Muscle layer of colon (tissue), 2 donors: ENCODE results near the gene NHERF2.
A peak's percentile ranks its signal among the peaks of the same experiment; 100 is the strongest.

Experiments
- H3K27ac ChIP-seq: one replicate; pipeline ENCODE4 v1.7.0; 2013; ENCODE audit warnings: low read depth, mild to moderate bottlenecking, low read length, moderate library complexity
- H3K27me3 ChIP-seq, 2 donors: one replicate each; pipeline ENCODE4 v1.7.0; 2013; ENCODE audit warnings: low read length in 2 of 2, mild to moderate bottlenecking in 2 of 2; ENCODE audit not compliant: insufficient read depth in 2 of 2, control insufficient read depth in 1 of 2
- H3K36me3 ChIP-seq: one replicate; pipeline ENCODE4 v1.7.0; 2013; ENCODE audit warnings: mild to moderate bottlenecking, low read length; ENCODE audit not compliant: insufficient read depth
- H3K4me1 ChIP-seq: one replicate; pipeline ENCODE4 v1.7.0; 2013; ENCODE audit warnings: mild to moderate bottlenecking, low read length; ENCODE audit not compliant: insufficient read depth
- H3K4me3 ChIP-seq, 2 donors: one replicate each; pipeline ENCODE4 v1.7.0; 2013; ENCODE audit warnings: low read length in 2 of 2, low read depth in 1 of 2, mild to moderate bottlenecking in 1 of 2, moderate library complexity in 1 of 2
- H3K9ac ChIP-seq: one replicate; pipeline ENCODE4 v1.7.0; 2013; ENCODE audit warnings: low read length
- H3K9me3 ChIP-seq: one replicate; pipeline ENCODE4 v1.7.0; 2013; ENCODE audit warnings: mild to moderate bottlenecking, low read length
- donor health status: abdominal sarcoma.
- donor health status: Adenocarcinoma of cecum.

The NHERF2 gene

GRCh38 chr16:2077016-2077415 lies 50.3 kb downstream of the NHERF2 start:
- Histone ChIP-seq H3K36me3 (peaks cover 70% of the 10 kb centered on the region), H3K27me3 (no peaks in the 10 kb centered on the region)

GRCh38 chr16:2077696-2078095 lies 51.0 kb downstream of the NHERF2 start:
- Histone ChIP-seq H3K4me3 (no peak overlapping the region), H3K9ac (no peak overlapping the region), H3K27me3 (no peaks in the 10 kb centered on the region), H3K9me3 (no peaks in the 10 kb centered on the region), H3K4me1 (peaks cover 13% of the 10 kb centered on the region), H3K27ac (no peak overlapping the region), H3K36me3 (peaks cover 70% of the 10 kb centered on the region)

More at GRCh38 chr16:2077016-2077415, 50.3 kb downstream of the NHERF2 start:
- Histone ChIP-seq H3K4me1 (peaks cover 6% of the 10 kb centered on the region), H3K4me3 (no peak overlapping the region), H3K9me3 (no peaks in the 10 kb centered on the region), H3K27ac (no peak overlapping the region), H3K9ac (no peak overlapping the region)

- no peak overlapping the region for H3K27ac ChIP-seq
- H3K4me1 ChIP-seq = peaks cover 16% of the 10 kb centered on the region
- no peaks in the 10 kb centered on the region for H3K27me3 ChIP-seq
- H3K9me3 ChIP-seq = no peaks in the 10 kb centered on the region
- H3K9ac ChIP-seq = no peak overlapping the region
- H3K4me3 ChIP-seq = no peak overlapping the region
- peaks cover 67% of the 10 kb centered on the region for H3K36me3 ChIP-seq
Observed at GRCh38 chr16:2078096-2078495, 51.4 kb downstream of the NHERF2 start.

- H3K4me1 ChIP-seq = peaks cover 16% of the 10 kb centered on the region
- no peaks in the 10 kb centered on the region for H3K27me3 ChIP-seq
- no peak overlapping the region for H3K27ac ChIP-seq
- H3K4me3 ChIP-seq = no peak overlapping the region
- H3K9me3 ChIP-seq = no peaks in the 10 kb centered on the region
- H3K9ac ChIP-seq = no peak overlapping the region
- H3K36me3 ChIP-seq = peaks cover 64% of the 10 kb centered on the region
Observed at GRCh38 chr16:2078691-2079090, 52.0 kb downstream of the NHERF2 start.

- Histone ChIP-seq H3K27me3 (no peaks in the 10 kb centered on the region), H3K4me1 (peaks cover 16% of the 10 kb centered on the region), H3K27ac (no peak overlapping the region), H3K9ac (no peak overlapping the region), H3K36me3 (peaks cover 58% of the 10 kb centered on the region), H3K4me3 (no peak overlapping the region), H3K9me3 (no peaks in the 10 kb centered on the region)
Observed at GRCh38 chr16:2079311-2079800, 52.7 kb downstream of the NHERF2 start.

- Histone ChIP-seq H3K36me3 (peaks cover 58% of the 10 kb centered on the region), H3K4me1 (peaks cover 16% of the 10 kb centered on the region), H3K9me3 (no peaks in the 10 kb centered on the region), H3K27ac (no peak overlapping the region), H3K27me3 (no peaks in the 10 kb centered on the region), H3K9ac (no peak overlapping the region), H3K4me3 (no peak overlapping the region)
Observed at GRCh38 chr16:2079991-2080390, 53.3 kb downstream of the NHERF2 start.

GRCh38 chr16:2081201-2082084 lies 54.7 kb downstream of the NHERF2 start:
- peaks cover 48% of the 10 kb centered on the region for H3K36me3 ChIP-seq
- no peaks in the 10 kb centered on the region for H3K9me3 ChIP-seq
- H3K27ac ChIP-seq = no peak overlapping the region
- H3K9ac ChIP-seq = no peak overlapping the region
- no peaks in the 10 kb centered on the region for H3K27me3 ChIP-seq
- H3K4me3 ChIP-seq = no peak overlapping the region
- peaks cover 16% of the 10 kb centered on the region for H3K4me1 ChIP-seq

- H3K4me1 ChIP-seq = peaks cover 16% of the 10 kb centered on the region
- H3K27ac ChIP-seq = peak overlapping the region; percentile 14
- no peaks in the 10 kb centered on the region for H3K27me3 ChIP-seq
- H3K4me3 ChIP-seq = no peak overlapping the region
- peaks cover 42% of the 10 kb centered on the region for H3K36me3 ChIP-seq
- H3K9ac ChIP-seq = no peak overlapping the region
- H3K9me3 ChIP-seq = no peaks in the 10 kb centered on the region
Observed at GRCh38 chr16:2082171-2082982, 55.7 kb downstream of the NHERF2 start.

- Histone ChIP-seq H3K9ac (no peak overlapping the region), H3K27me3 (no peaks in the 10 kb centered on the region), H3K4me3 (no peak overlapping the region), H3K27ac (no peak overlapping the region), H3K36me3 (peaks cover 37% of the 10 kb centered on the region), H3K4me1 (peaks cover 16% of the 10 kb centered on the region), H3K9me3 (no peaks in the 10 kb centered on the region)
Observed at GRCh38 chr16:2082983-2083364, 56.3 kb downstream of the NHERF2 start.

- Histone ChIP-seq H3K4me1 (peaks cover 16% of the 10 kb centered on the region), H3K36me3 (peaks cover 37% of the 10 kb centered on the region), H3K4me3 (no peak overlapping the region), H3K9ac (no peak overlapping the region), H3K27ac (peak overlapping the region; percentile 3), H3K9me3 (no peaks in the 10 kb centered on the region), H3K27me3 (no peaks in the 10 kb centered on the region)
Observed at GRCh38 chr16:2083409-2083808, 56.7 kb downstream of the NHERF2 start.
